SK-N-SH (cell line): ENCODE data around the gene TLN1. TPM values are rescaled to one million over a fixed set of nuclear protein-coding genes. Genes with fewer than 3 reads are reported as not detected.

Source experiments
- CTCF ChIA-PET: fragments of 300-600, 350-600 bp; formaldehyde crosslinking; extraction: SDS; loops from one replicate; lab custom pipeline; 2021; lab: Yijun Ruan, JAX
- POLR2A ChIA-PET: fragments of 350-600 bp; sonication (Branson Sonifier 250); formaldehyde crosslinking; extraction: SDS; loops from one replicate; lab custom pipeline; 2020; ENCODE audit warnings: antibody characterized with exemption, inconsistent platforms; lab: Yijun Ruan, JAX
- DNase-seq: peaks from one replicate; pipeline ENCODE4 v3.0.0; 2012
- H2AFZ ChIP-seq: fragments of 200-600 bp; sonication (generic); 2 replicates; pipeline ENCODE4 v1.8.1; 2016; ENCODE audit warnings: antibody characterized with exemption, mild to moderate bottlenecking, low read depth
- H3F3A ChIP-seq: fragments of 200-600 bp; sonication (generic); replicated peaks from 2 replicates; pipeline ENCODE3; 2016; ENCODE audit warnings: antibody characterized with exemption, mild to moderate bottlenecking; ENCODE audit not compliant: insufficient read depth
- H3K27ac ChIP-seq, 2 experiments: fragments of 200-500 bp in 1 of 2; fragments of 200-600 bp in 1 of 2; sonication (Bioruptor generic) in 1 of 2; sonication (generic), shearing (Covaris generic) in 1 of 2; 2 replicates each; pipeline versions ENCODE4 v1.5.1 to v1.6.1; 2014 to 2016; ENCODE audit warnings: low read depth in 2 of 2, inconsistent platforms in 1 of 2, low read length in 1 of 2, mild to moderate bottlenecking in 1 of 2, mixed read lengths in 1 of 2
- H3K27me3 ChIP-seq: fragments of 200-600 bp; sonication (generic), shearing (Covaris generic); 2 replicates; pipeline ENCODE4 v1.6.1; 2016; ENCODE audit warnings: mixed run types; ENCODE audit not compliant: insufficient read depth
- H3K36me3 ChIP-seq, 2 experiments: fragments of 200-500 bp in 1 of 2; fragments of 200-600 bp in 1 of 2; sonication (Bioruptor generic) in 1 of 2; sonication (generic) in 1 of 2; replicated peaks in 1 of 2; 2 replicates each; pipeline versions ENCODE3 to v1.5.1; 2014 to 2016; ENCODE audit warnings: low read length in 1 of 2, mild to moderate bottlenecking in 1 of 2; ENCODE audit not compliant: insufficient read depth in 2 of 2, control insufficient read depth in 1 of 2
- H3K4me1 ChIP-seq, 2 experiments: fragments of 200-500 bp in 1 of 2; fragments of 200-600 bp in 1 of 2; sonication (Bioruptor generic) in 1 of 2; sonication (generic), shearing (Covaris generic) in 1 of 2; 2 replicates each; pipeline versions ENCODE4 v1.5.1 to v1.6.1; 2014 to 2016; ENCODE audit warnings: low read depth in 1 of 2, low read length in 1 of 2, mixed run types in 1 of 2; ENCODE audit not compliant: insufficient read depth in 2 of 2, control insufficient read depth in 1 of 2
- H3K4me2 ChIP-seq: fragments of 200-600 bp; sonication (generic), shearing (Covaris generic); 2 replicates; pipeline ENCODE4 v1.6.1; 2017; ENCODE audit warnings: mixed run types
- H3K4me3 ChIP-seq, 2 experiments: fragments of 200-500 bp in 1 of 2; fragments of 200-600 bp in 1 of 2; sonication (Bioruptor generic) in 1 of 2; sonication (generic), shearing (Covaris generic) in 1 of 2; 2 replicates each; pipeline versions ENCODE4 v1.5.1 to v1.8.1; 2014 to 2016; ENCODE audit warnings: low read depth in 2 of 2, inconsistent platforms in 1 of 2, low read length in 1 of 2, mild to moderate bottlenecking in 1 of 2, mixed read lengths in 1 of 2, moderate library complexity in 1 of 2
- H3K79me2 ChIP-seq: fragments of 200-600 bp; sonication (generic); 2 replicates; pipeline ENCODE4 v1.8.1; 2017; ENCODE audit warnings: mild to moderate bottlenecking; ENCODE audit not compliant: insufficient read depth
- H3K9ac ChIP-seq: fragments of 200-600 bp; sonication (generic); 2 replicates; pipeline ENCODE4 v1.6.1; 2017; ENCODE audit warnings: mixed run types
- H3K9me2 ChIP-seq: fragments of 200-600 bp; sonication (generic); 2 replicates; pipeline ENCODE4 v1.6.1; 2017; ENCODE audit warnings: mixed run types
- H3K9me3 ChIP-seq: fragments of 200-600 bp; sonication (generic); 2 replicates; pipeline ENCODE4 v1.6.1; 2017; ENCODE audit warnings: mixed run types, mild to moderate bottlenecking, moderate library complexity
- H4K20me1 ChIP-seq: fragments of 200-600 bp; sonication (generic); 2 replicates; pipeline ENCODE4 v1.6.1; 2017; ENCODE audit warnings: mild to moderate bottlenecking, mixed run types; ENCODE audit not compliant: insufficient read depth
- CTCF ChIP-seq: fragments of 200-600 bp; sonication (generic); IDR thresholded peaks from 2 replicates; pipeline ENCODE4 v1.6.1; 2017; ENCODE audit warnings: antibody characterized with exemption, mild to moderate bottlenecking, moderate library complexity
- EP300 ChIP-seq, 2 experiments: IDR thresholded peaks; 2 replicates each; pipeline versions ENCODE4 v1.4.0 to v1.6.1; 2012; ENCODE audit warnings: borderline replicate concordance in 1 of 2, low read depth in 1 of 2, low read length in 1 of 2
- GATA2 ChIP-seq: sonication (generic); formaldehyde crosslinking; IDR thresholded peaks from 2 replicates; pipeline ENCODE4 v1.5.0; 2020; ENCODE audit warnings: mild to moderate bottlenecking, missing genetic modification reagents
- IRF3 ChIP-seq: fragments of 150-350 bp; IDR thresholded peaks from 2 replicates; pipeline ENCODE4 v1.6.1; 2016; ENCODE audit warnings: mild to moderate bottlenecking, low read depth, low read length
- JUND ChIP-seq: IDR thresholded peaks from 2 replicates; pipeline ENCODE4 v1.4.0; 2012
- MEF2A ChIP-seq: IDR thresholded peaks from 2 replicates; pipeline ENCODE4 v1.4.0; 2012; ENCODE audit warnings: low read depth, borderline replicate concordance
- NFIC ChIP-seq: IDR thresholded peaks from 2 replicates; pipeline ENCODE4 v1.4.0; 2012; ENCODE audit warnings: borderline replicate concordance
- REST ChIP-seq: IDR thresholded peaks from 2 replicates; pipeline ENCODE4 v1.6.1; 2012; ENCODE audit warnings: mild to moderate bottlenecking, low read depth, low read length, moderate library complexity
- RFX5 ChIP-seq: IDR thresholded peaks from 2 replicates; pipeline ENCODE4 v1.6.1; 2012; ENCODE audit warnings: mild to moderate bottlenecking, improper control_type of control experiment, low read length
- RXRA ChIP-seq: IDR thresholded peaks from 2 replicates; pipeline ENCODE4 v1.4.0; 2012; ENCODE audit warnings: low read depth, mild to moderate bottlenecking, borderline replicate concordance
- USF1 ChIP-seq: IDR thresholded peaks from 2 replicates; pipeline ENCODE4 v1.4.0; 2012; ENCODE audit warnings: low read depth, borderline replicate concordance
- YY1 ChIP-seq: IDR thresholded peaks from 2 replicates; pipeline ENCODE4 v1.4.0; 2012; ENCODE audit warnings: low read depth, mild to moderate bottlenecking
- WGBS: methylation state at CpG from one replicate; pipeline ENCODE4 v1.1.6; 2017; ENCODE audit warnings: low lambda C conversion rate; 5-methylcytosine and 5-hydroxymethylcytosine counted together
- polyA plus RNA-seq, 3 experiments: library from polyadenylated mRNA; depleted of rRNA; stranded (reverse); fragments of >200 nt; gene quantifications; 2 replicates each; pipeline ENCODE4 v1.2.3, GENCODE V29; 2012
- TF ChIP-seq, protein P1 (sequence below): IDR thresholded peaks from 2 replicates; pipeline ENCODE4; 2012

Gene TLN1
- polyA plus RNA-seq, 1 of the 3 experiments (the other 2 are of a cell fraction) = 115 TPM

DNA sequence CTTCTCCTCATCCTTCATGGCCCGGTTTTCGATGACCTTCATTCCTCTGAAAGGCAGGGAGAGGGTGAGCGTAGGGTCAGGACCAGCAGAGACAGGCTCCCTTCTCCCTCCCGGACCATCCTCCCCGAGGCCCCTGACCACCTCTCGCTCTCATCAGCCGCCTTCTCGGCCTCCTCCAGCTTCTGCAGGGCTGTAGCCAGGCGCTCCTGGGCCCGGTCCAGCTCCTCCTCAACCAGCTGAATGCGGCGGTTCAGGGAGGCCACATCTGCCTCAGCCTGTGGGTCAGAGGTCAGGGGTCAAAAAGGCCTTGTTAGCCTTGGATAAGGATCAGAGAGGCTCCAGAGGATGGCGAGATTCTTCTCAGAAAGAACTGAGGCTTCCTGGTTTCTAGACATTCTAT lies 46.5 kb downstream of the TLN1 start (continued):
- TF ChIP-seq REST = no peak
- no peak for TF ChIP-seq JUND
- TF ChIP-seq MEF2A = no peak
- no peak for TF ChIP-seq NFIC
- TF ChIP-seq, protein P1, sequence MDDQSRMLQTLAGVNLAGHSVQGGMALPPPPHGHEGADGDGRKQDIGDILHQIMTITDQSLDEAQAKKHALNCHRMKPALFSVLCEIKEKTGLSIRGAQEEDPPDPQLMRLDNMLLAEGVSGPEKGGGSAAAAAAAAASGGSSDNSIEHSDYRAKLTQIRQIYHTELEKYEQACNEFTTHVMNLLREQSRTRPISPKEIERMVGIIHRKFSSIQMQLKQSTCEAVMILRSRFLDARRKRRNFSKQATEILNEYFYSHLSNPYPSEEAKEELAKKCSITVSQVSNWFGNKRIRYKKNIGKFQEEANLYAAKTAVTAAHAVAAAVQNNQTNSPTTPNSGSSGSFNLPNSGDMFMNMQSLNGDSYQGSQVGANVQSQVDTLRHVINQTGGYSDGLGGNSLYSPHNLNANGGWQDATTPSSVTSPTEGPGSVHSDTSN = no peak
- TF ChIP-seq IRF3 = no peak
- TF ChIP-seq USF1 = no peak
- no peak for TF ChIP-seq RFX5
- TF ChIP-seq GATA2 (CRISPR knock-in tag) = no peak

- H3K4me3 ChIP-seq = no peak overlapping the region
- peaks cover 17 to 32% of the 10 kb centered on the region in 2 experiments; a peak in 3 of 4 replicates for H3K4me1 ChIP-seq
- DNase-seq = no peak
- H3K9me3 ChIP-seq = no peaks in the 10 kb centered on the region
- peaks cover 27 to 35% of the 10 kb centered on the region in 2 experiments for H3K36me3 ChIP-seq
- H3F3A ChIP-seq = peaks cover 51% of the 10 kb centered on the region
- H3K79me2 ChIP-seq = peaks cover 43% of the 10 kb centered on the region
- ChIA-PET CTCF (no interaction called here), POLR2A (interaction anchor here (0.8 kb wide), 1 partner anchor 10 kb away, joined by 3 read pairs; no protein-coding TSS in a partner anchor)
- no peaks in the 10 kb centered on the region for H3K9me2 ChIP-seq
- 90% methylated on average over 10 of the region's 10 CpGs for WGBS
- H3K27ac ChIP-seq = no peak overlapping the region
- no peak for TF ChIP-seq REST
- TF ChIP-seq CTCF = no peak
- no peak for TF ChIP-seq YY1
- no peak for TF ChIP-seq EP300 (IDR thresholded peaks at IDR 0.05; ENCODE audit: borderline replicate concordance in 1 of 2, low read depth in 1 of 2, low read length in 1 of 2)
- TF ChIP-seq MEF2A = no peak
- no peak for TF ChIP-seq RXRA
- no peak for TF ChIP-seq RFX5
- TF ChIP-seq, protein P1 = no peak
- TF ChIP-seq, all 33 proteins: peak for 0
- H3K27me3 ChIP-seq = no peaks in the 10 kb centered on the region
- peaks cover 57% of the 10 kb centered on the region for H4K20me1 ChIP-seq
- no peak overlapping the region for H2AFZ ChIP-seq
- H3K4me2 ChIP-seq = no peak overlapping the region
- H3K9ac ChIP-seq = no peak overlapping the region
Measured at GRCh38 chr9:35684921-35685320, 47.1 kb downstream of the TLN1 start.
